OCI-LY1 (cell line): ENCODE data around the gene PIGR.

Source experiments
- H2AFZ ChIP-seq: fragments of 200-600 bp; sonication (generic), shearing (Covaris generic); 2 replicates; pipeline ENCODE4 v1.6.0; 2014; ENCODE audit warnings: antibody characterized with exemption, mild to moderate bottlenecking, low read length
- H3F3A ChIP-seq: fragments of 200-600 bp; sonication (generic), shearing (Covaris generic); 2 replicates; pipeline ENCODE4 v1.6.0; 2014; ENCODE audit warnings: mild to moderate bottlenecking, antibody characterized with exemption, low read length, moderate library complexity; ENCODE audit not compliant: insufficient read depth
- H3K27ac ChIP-seq: fragments of 200-600 bp; sonication (generic); 2 replicates; pipeline ENCODE4 v1.5.1; 2014; ENCODE audit warnings: low read length, mixed run types, mild to moderate bottlenecking, low read depth; ENCODE audit not compliant: poor library complexity, severe bottlenecking
- H3K27me3 ChIP-seq: fragments of 200-600 bp; sonication (generic); 2 replicates; pipeline ENCODE4 v1.6.0; 2014; ENCODE audit warnings: antibody characterized with exemption, mild to moderate bottlenecking, low read length, moderate library complexity; ENCODE audit not compliant: insufficient read depth
- H3K36me3 ChIP-seq: fragments of 200-600 bp; sonication (generic); 2 replicates; pipeline ENCODE4 v1.6.1; 2014; ENCODE audit warnings: mild to moderate bottlenecking, antibody characterized with exemption, low read length, moderate library complexity, mixed read lengths; ENCODE audit not compliant: insufficient read depth
- H3K4me1 ChIP-seq: fragments of 200-600 bp; sonication (generic); 2 replicates; pipeline ENCODE4 v1.5.1; 2014; ENCODE audit warnings: mild to moderate bottlenecking, low read length, moderate library complexity; ENCODE audit not compliant: insufficient read depth, severe bottlenecking
- H3K4me2 ChIP-seq: fragments of 200-600 bp; sonication (generic), shearing (Covaris generic); 2 replicates; pipeline ENCODE4 v1.6.1; 2014; ENCODE audit warnings: low read length
- H3K4me3 ChIP-seq: fragments of 200-600 bp; sonication (generic); 2 replicates; pipeline ENCODE4 v1.5.1; 2014; ENCODE audit warnings: low read length, low read depth, mild to moderate bottlenecking, mixed read lengths; ENCODE audit not compliant: poor library complexity, severe bottlenecking
- H3K79me2 ChIP-seq: fragments of 200-600 bp; shearing (Covaris generic); 2 replicates; pipeline ENCODE4 v1.6.1; 2016; ENCODE audit warnings: mixed run types, low read length, mixed read lengths; ENCODE audit not compliant: insufficient read depth
- H3K9ac ChIP-seq: fragments of 200-600 bp; sonication (generic), shearing (Covaris generic); 2 replicates; pipeline ENCODE4 v1.6.1; 2014; ENCODE audit warnings: mild to moderate bottlenecking, low read length, mixed read lengths
- H3K9me2 ChIP-seq: fragments of 200-600 bp; sonication (generic), shearing (Covaris generic); 2 replicates; pipeline ENCODE4 v1.6.1; 2014; ENCODE audit warnings: low read depth, mild to moderate bottlenecking, low read length, mixed read lengths
- H3K9me3 ChIP-seq: fragments of 200-600 bp; shearing (Covaris generic); 2 replicates; pipeline ENCODE4 v1.6.1; 2014; ENCODE audit warnings: low read length, mixed read lengths
- H4K20me1 ChIP-seq: fragments of 200-600 bp; sonication (generic), shearing (Covaris generic); 2 replicates; pipeline ENCODE4 v1.6.0; 2016; ENCODE audit warnings: mild to moderate bottlenecking, low read length; ENCODE audit not compliant: insufficient read depth
- EZH2 ChIP-seq: fragments of 200-600 bp; sonication (generic), shearing (Covaris generic); IDR thresholded peaks from 2 replicates; pipeline ENCODE4 v1.8.0; 2017; ENCODE audit warnings: borderline replicate concordance, mixed run types, mild to moderate bottlenecking, antibody characterized with exemption, low read length, moderate library complexity, mixed read lengths
- TF ChIP-seq, protein P1 (sequence below): fragments of 200-600 bp; sonication (generic), shearing (Covaris generic); IDR thresholded peaks from 2 replicates; pipeline ENCODE4 v1.5.1; 2017; ENCODE audit warnings: mild to moderate bottlenecking, antibody characterized with exemption, low read length, moderate library complexity, mixed read lengths

PIGR gene

DNA sequence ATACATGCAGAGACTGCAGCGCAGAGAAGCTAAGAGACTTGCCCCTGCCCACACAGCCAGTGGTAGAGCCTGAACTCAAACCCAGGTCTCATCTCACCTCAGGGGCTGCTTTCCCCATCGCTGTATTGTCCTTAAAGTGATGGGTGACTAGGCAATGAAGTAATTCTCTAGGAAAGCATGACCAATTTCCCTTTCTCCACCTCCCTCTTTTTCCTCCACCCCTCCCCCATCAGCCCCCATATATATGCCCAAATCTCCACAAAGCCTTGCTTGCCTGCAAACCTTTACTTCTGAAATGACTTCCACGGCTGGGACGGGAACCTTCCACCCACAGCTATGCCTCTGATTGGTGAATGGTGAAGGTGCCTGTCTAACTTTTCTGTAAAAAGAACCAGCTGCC, 49.1 kb downstream of the PIGR start, which contains the start of gene IL24:
TSS of gene IL24 (plus strand) at position 269 of the 400 bp plus-strand sequence. CDS start 390 bp downstream, outside the sequence.
- H3K27ac ChIP-seq: no peak within 1 kb of the TSS
- no peak within 1 kb of the TSS for H3K9ac ChIP-seq

DNA sequence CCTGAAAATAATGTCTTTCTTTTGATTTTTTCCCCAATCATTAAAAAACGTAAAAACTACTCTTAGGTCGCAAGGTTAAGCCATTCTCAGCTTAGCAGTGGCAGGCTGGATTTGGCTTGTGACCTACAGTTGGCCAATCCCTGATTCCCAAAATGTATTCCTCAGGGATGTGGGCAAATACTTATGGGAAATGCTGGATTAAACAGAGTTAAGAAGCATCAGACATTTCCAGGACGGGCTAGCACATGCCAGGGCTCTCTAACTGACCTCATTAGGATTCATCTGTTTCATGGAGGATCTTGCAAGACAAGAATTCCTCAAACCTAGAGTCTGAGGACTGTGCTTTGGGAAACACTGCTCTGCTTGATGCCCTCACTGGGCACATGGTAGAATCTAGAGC, 50.0 kb downstream of the PIGR start:
- Histone ChIP-seq H3K4me1 (no peaks in the 10 kb centered on the region), H3K9me3 (no peaks in the 10 kb centered on the region), H3K4me2 (no peak overlapping the region), H2AFZ (no peak overlapping the region), H4K20me1 (no peaks in the 10 kb centered on the region), H3K79me2 (no peaks in the 10 kb centered on the region), H3K4me3 (no peak overlapping the region), H3K36me3 (no peaks in the 10 kb centered on the region), H3K27ac (no peak overlapping the region), H3F3A (no peaks in the 10 kb centered on the region), H3K27me3 (peaks cover 4% of the 10 kb centered on the region; the same call in 1 of the 2 replicates), H3K9me2 (no peaks in the 10 kb centered on the region), H3K9ac (no peak overlapping the region)
- TF ChIP-seq, protein P1, sequence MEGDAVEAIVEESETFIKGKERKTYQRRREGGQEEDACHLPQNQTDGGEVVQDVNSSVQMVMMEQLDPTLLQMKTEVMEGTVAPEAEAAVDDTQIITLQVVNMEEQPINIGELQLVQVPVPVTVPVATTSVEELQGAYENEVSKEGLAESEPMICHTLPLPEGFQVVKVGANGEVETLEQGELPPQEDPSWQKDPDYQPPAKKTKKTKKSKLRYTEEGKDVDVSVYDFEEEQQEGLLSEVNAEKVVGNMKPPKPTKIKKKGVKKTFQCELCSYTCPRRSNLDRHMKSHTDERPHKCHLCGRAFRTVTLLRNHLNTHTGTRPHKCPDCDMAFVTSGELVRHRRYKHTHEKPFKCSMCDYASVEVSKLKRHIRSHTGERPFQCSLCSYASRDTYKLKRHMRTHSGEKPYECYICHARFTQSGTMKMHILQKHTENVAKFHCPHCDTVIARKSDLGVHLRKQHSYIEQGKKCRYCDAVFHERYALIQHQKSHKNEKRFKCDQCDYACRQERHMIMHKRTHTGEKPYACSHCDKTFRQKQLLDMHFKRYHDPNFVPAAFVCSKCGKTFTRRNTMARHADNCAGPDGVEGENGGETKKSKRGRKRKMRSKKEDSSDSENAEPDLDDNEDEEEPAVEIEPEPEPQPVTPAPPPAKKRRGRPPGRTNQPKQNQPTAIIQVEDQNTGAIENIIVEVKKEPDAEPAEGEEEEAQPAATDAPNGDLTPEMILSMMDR: no peak
- no peak for TF ChIP-seq EZH2

More for the DNA sequence above, 49.1 kb downstream of the PIGR start, which contains the start of gene IL24:
- no peaks in the 10 kb centered on the region for H3F3A ChIP-seq
- H4K20me1 ChIP-seq: no peaks in the 10 kb centered on the region
- peaks cover 4% of the 10 kb centered on the region; the same call in 1 of the 2 replicates for H3K27me3 ChIP-seq
- H3K9me3 ChIP-seq: no peaks in the 10 kb centered on the region
- H3K4me1 ChIP-seq: no peaks in the 10 kb centered on the region
- H3K9me2 ChIP-seq: no peaks in the 10 kb centered on the region
- TF ChIP-seq, protein P1: no peak
- TF ChIP-seq EZH2: no peak
- H3K4me2 ChIP-seq: no peak within 1 kb of the TSS
- no peak within 1 kb of the TSS for H2AFZ ChIP-seq
- H3K36me3 ChIP-seq: no peaks in the 10 kb centered on the region
- H3K79me2 ChIP-seq: no peaks in the 10 kb centered on the region
- H3K4me3 ChIP-seq: no peak within 1 kb of the TSS

DNA sequence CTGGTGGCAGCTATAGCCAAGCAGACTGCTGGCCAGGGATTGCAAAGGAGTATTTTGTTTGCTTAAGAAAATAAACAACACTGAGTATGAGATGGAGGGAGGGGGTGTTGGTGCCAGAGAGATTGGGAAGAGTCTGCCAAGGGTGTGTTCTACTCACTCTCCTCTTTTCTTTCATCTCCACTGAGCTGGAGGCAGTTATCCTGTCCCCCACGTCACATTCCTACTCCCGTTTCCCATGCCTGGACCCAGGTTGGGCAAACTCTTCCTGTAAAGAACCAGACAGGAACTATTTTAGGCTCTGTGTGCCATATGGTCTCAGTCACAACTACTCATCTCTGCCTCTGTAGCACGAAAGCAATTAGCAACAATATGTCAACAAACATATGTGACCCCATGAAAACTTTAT, 50.4 kb downstream of the PIGR start:
- H2AFZ ChIP-seq: no peak overlapping the region

More for the DNA sequence above, 50.4 kb downstream of the PIGR start:
- H3K9me2 ChIP-seq: no peaks in the 10 kb centered on the region
- no peaks in the 10 kb centered on the region for H3K79me2 ChIP-seq
- no peak overlapping the region for H3K4me3 ChIP-seq
- no peak overlapping the region for H3K27ac ChIP-seq
- no peak overlapping the region for H3K4me2 ChIP-seq
- no peaks in the 10 kb centered on the region for H4K20me1 ChIP-seq
- no peaks in the 10 kb centered on the region for H3K4me1 ChIP-seq
- no peaks in the 10 kb centered on the region for H3F3A ChIP-seq
- no peak for TF ChIP-seq EZH2
- TF ChIP-seq, protein P1: no peak
- H3K9me3 ChIP-seq: no peaks in the 10 kb centered on the region
- H3K36me3 ChIP-seq: no peaks in the 10 kb centered on the region
- H3K9ac ChIP-seq: no peak overlapping the region
- peaks cover 4% of the 10 kb centered on the region; the same call in 1 of the 2 replicates for H3K27me3 ChIP-seq
